Mammary epithelial cell (primary cell): Measurements from ENCODE around the gene RASGRP4.

ENCODE experiments used
- CTCF ChIP-seq, 2 donors: IDR thresholded peaks in 1 of 2; conservative IDR thresholded peaks in 1 of 2; 2 replicates each; pipeline ENCODE4 v1.5.1; 2011 to 2012; ENCODE audit warnings: inconsistent platforms in 2 of 2, low read length in 2 of 2, mild to moderate bottlenecking in 2 of 2, control low read depth in 1 of 2, low read depth in 1 of 2; ENCODE audit not compliant: insufficient read depth in 1 of 2; ENCODE audit errors: extremely low read depth in 1 of 2
- EZH2 ChIP-seq: IDR thresholded peaks from 2 replicates; pipeline ENCODE4 v1.6.1; 2012; ENCODE audit warnings: low read length, inconsistent platforms, borderline replicate concordance

- TF ChIP-seq CTCF (conservative IDR thresholded peaks at IDR 0.05 in 1 of 2, IDR thresholded peaks at IDR 0.05 in 1 of 2; ENCODE audit: extremely low read depth in 1 of 2, insufficient read depth in 1 of 2, low read depth in 1 of 2, low read length in 2 of 2) (no peak), EZH2 (peak; percentile 50)
Measured at GRCh38 chr19:38359242-38360021, 66.6 kb downstream of the RASGRP4 start.
